Naive thymus-derived CD4-positive, alpha-beta T cell (primary cell): ENCODE measurements around the gene RNF149. TPM values are rescaled to one million over a fixed set of nuclear protein-coding genes. Genes with fewer than 3 reads are reported as not detected.
"Not testable (repeated sequence)": the region's sequence is repeated elsewhere in the genome, so short reads cannot be mapped to it uniquely, and the experiment has no call there.

ENCODE experiments used
- ATAC-seq: fragments of 150-1000 bp; cut with Tn5 transposase; 2 replicates; pipeline ENCODE4 v1.10.0; 2021; ENCODE audit warnings: mild to moderate bottlenecking, moderate library complexity
- CTCF ChIA-PET: fragments of 350-600 bp; sonication (Branson Sonifier 250); formaldehyde crosslinking; loops from one replicate; lab custom pipeline; 2021; ENCODE audit warnings: antibody characterized with exemption; lab: Charles Lee
- POLR2A ChIA-PET: fragments of 350-600 bp; sonication (Branson Sonifier 250); formaldehyde crosslinking; loops from one replicate; lab custom pipeline; 2021; ENCODE audit warnings: antibody characterized with exemption, inconsistent platforms; lab: Charles Lee
- DNase-seq, 9 donors: peaks; one replicate each; pipeline versions ENCODE4 v3.0.0 to v3.0.0-alpha.2; 2020 to 2022; ENCODE audit warnings: mixed read lengths in 1 of 9
- H3K27ac ChIP-seq: one replicate; pipeline ENCODE4 v1.7.0; 2013; ENCODE audit warnings: mild to moderate bottlenecking, low read depth, low read length, moderate library complexity
- H3K27me3 ChIP-seq, 2 donors: one replicate each; pipeline ENCODE4 v1.7.0; 2013; ENCODE audit warnings: low read length in 2 of 2, mild to moderate bottlenecking in 2 of 2, moderate library complexity in 2 of 2; ENCODE audit not compliant: control insufficient read depth in 2 of 2, insufficient read depth in 2 of 2
- H3K36me3 ChIP-seq, 3 experiments: 1 replicate in 2 of 3; 2 replicates in 1 of 3; pipeline ENCODE4 v1.7.0; 2013; ENCODE audit warnings: low read length in 3 of 3, mild to moderate bottlenecking in 3 of 3, moderate library complexity in 1 of 3; ENCODE audit not compliant: insufficient read depth in 3 of 3, control insufficient read depth in 2 of 3
- H3K4me1 ChIP-seq, 2 donors: one replicate each; pipeline ENCODE4 v1.7.0; 2013; ENCODE audit warnings: low read length in 2 of 2, mild to moderate bottlenecking in 2 of 2, moderate library complexity in 1 of 2; ENCODE audit not compliant: control insufficient read depth in 2 of 2, insufficient read depth in 2 of 2
- H3K4me3 ChIP-seq: 2 replicates; pipeline ENCODE4 v1.7.0; 2013; ENCODE audit warnings: mild to moderate bottlenecking, low read length
- H3K9me3 ChIP-seq, 3 experiments: 1 replicate in 2 of 3; 2 replicates in 1 of 3; pipeline ENCODE4 v1.7.0; 2013; ENCODE audit warnings: low read length in 3 of 3; ENCODE audit not compliant: control insufficient read depth in 2 of 3
- H3K27ac Mint-ChIP-seq, 9 donors: one replicate each; pipeline ENCODE4 v1.8.0; 2020 to 2022; ENCODE audit warnings: mixed read lengths in 9 of 9, mild to moderate bottlenecking in 8 of 9, moderate library complexity in 5 of 9, inconsistent platforms in 2 of 9
- H3K27me3 Mint-ChIP-seq, 5 donors: one replicate each; pipeline ENCODE4 v1.8.0; 2021 to 2022; ENCODE audit warnings: mixed read lengths in 5 of 5, mild to moderate bottlenecking in 1 of 5
- H3K36me3 Mint-ChIP-seq, 5 donors: one replicate each; pipeline ENCODE4 v1.8.0; 2020 to 2022; ENCODE audit warnings: mixed read lengths in 5 of 5, mild to moderate bottlenecking in 3 of 5, inconsistent platforms in 1 of 5
- H3K4me1 Mint-ChIP-seq, 7 donors: one replicate each; pipeline ENCODE4 v1.8.0; 2020 to 2022; ENCODE audit warnings: mixed read lengths in 7 of 7, mild to moderate bottlenecking in 3 of 7, inconsistent platforms in 1 of 7
- H3K4me3 Mint-ChIP-seq, 10 donors: one replicate each; pipeline ENCODE4 v1.8.0; 2020 to 2022; ENCODE audit warnings: mild to moderate bottlenecking in 10 of 10, mixed read lengths in 10 of 10, moderate library complexity in 6 of 10, inconsistent platforms in 2 of 10
- H3K9me3 Mint-ChIP-seq, 11 donors: one replicate each; pipeline ENCODE4 v1.8.0; 2020 to 2022; ENCODE audit warnings: mixed read lengths in 11 of 11, mild to moderate bottlenecking in 4 of 11, inconsistent platforms in 1 of 11, moderate library complexity in 1 of 11
- intact Hi-C, 2 donors: fragments of 100-400 bp; cut with micrococcal nuclease; formaldehyde crosslinking; loops; one replicate each; pipeline ENCODE4 v1.15.1; 2023
- polyA plus RNA-seq, 2 donors: library from polyadenylated mRNA; unstranded; fragments of 300-500 nt; fragmentation: Illumina TruSeq; gene quantifications; one replicate each; pipeline ENCODE4 v1.2.3, GENCODE V29; 2021
- total RNA-seq, 6 experiments: library from RNA in 5 of 6; stranded (reverse) in 5 of 6; gene quantifications; 1 replicate in 5 of 6; 2 replicates in 1 of 6; pipeline ENCODE4 v1.2.3 and lab custom pipeline; 2021 to 2026

Gene RNF149
- total and polyA plus RNA-seq, 7 experiments from 2014 or later = 45.2 to 159 (median 112) TPM

GRCh38 chr2:101354420-101355311 is 46.2 kb upstream of the RNF149 start:
- CTCF ChIA-PET = no interaction called here
- no peaks in the 10 kb centered on the region for H3K9me3 ChIP-seq
- intact Hi-C loops = no loop called here
- H3K4me1 ChIP-seq = no peaks in the 10 kb centered on the region
- POLR2A ChIA-PET = interaction anchor here (0.7 kb wide), 1 partner anchor 20 kb away, joined by 4 read pairs; no protein-coding TSS in a partner anchor
- Mint-ChIP-seq H3K27ac (no peak overlapping the region), H3K4me1 (peaks cover 0 to 23% (median 8%) of the 10 kb centered on the region in 7 donors), H3K36me3 (peaks cover 0 to 2% (median 0%) of the 10 kb centered on the region in 5 donors), H3K4me3 (no peak overlapping the region), H3K27me3 (peaks cover 0 to 16% (median 0%) of the 10 kb centered on the region in 5 donors), H3K9me3 (no peaks in the 10 kb centered on the region)
- H3K36me3 ChIP-seq = no peaks in the 10 kb centered on the region
- no peaks in the 10 kb centered on the region for H3K27me3 ChIP-seq
- no peak overlapping the region for H3K4me3 ChIP-seq
- ATAC-seq (no peak), DNase-seq (no peak)
- no peak overlapping the region for H3K27ac ChIP-seq

- DNase-seq, H3K4me3 Mint-ChIP-seq, H3K36me3 Mint-ChIP-seq, ATAC-seq, H3K36me3 ChIP-seq, intact Hi-C loops, H3K9me3 Mint-ChIP-seq, H3K9me3 ChIP-seq, H3K4me3 ChIP-seq, H3K27ac ChIP-seq, H3K27me3 ChIP-seq, H3K4me1 ChIP-seq, H3K27ac Mint-ChIP-seq: not testable (repeated sequence)
- Mint-ChIP-seq H3K4me1 (peaks cover 0 to 20% (median 8%) of the 10 kb centered on the region in 7 donors), H3K27me3 (peaks cover 0 to 13% (median 0%) of the 10 kb centered on the region in 5 donors)
- ChIA-PET CTCF (interaction anchor here (0.9 kb wide), 1 partner anchor 10 kb away, joined by 3 read pairs; no protein-coding TSS in a partner anchor), POLR2A (interaction anchor here (0.7 kb wide), 1 partner anchor 479 kb away, joined by 4 read pairs; no protein-coding TSS in a partner anchor)
These were observed 44.1 kb upstream of the RNF149 start for GRCh38 chr2:101352631-101353030.

- H3K4me1 Mint-ChIP-seq = peaks cover 0 to 15% (median 8%) of the 10 kb centered on the region in 7 donors
- Histone ChIP-seq H3K36me3 (no peaks in the 10 kb centered on the region), H3K4me1 (no peaks in the 10 kb centered on the region), H3K27ac (no peak overlapping the region), H3K4me3 (no peak overlapping the region), H3K27me3 (no peaks in the 10 kb centered on the region), H3K9me3 (no peaks in the 10 kb centered on the region)
- no peak overlapping the region for H3K4me3 Mint-ChIP-seq
- peaks cover 0 to 19% (median 0%) of the 10 kb centered on the region in 5 donors for H3K27me3 Mint-ChIP-seq
- POLR2A ChIA-PET = interaction anchor here (0.6 kb wide), 1 partner anchor 11 kb away, joined by 3 read pairs; no protein-coding TSS in a partner anchor
- CTCF ChIA-PET = interaction anchor here (1.0 to 1.3 kb wide), 3 partner anchors 8 to 35 kb away, joined by 3 to 4 read pairs (median 4); no protein-coding TSS in a partner anchor
- H3K27ac Mint-ChIP-seq = no peak overlapping the region
- ATAC-seq (no peak), DNase-seq (no peak)
- intact Hi-C loops = no loop called here
- H3K9me3 Mint-ChIP-seq = no peaks in the 10 kb centered on the region
- no peaks in the 10 kb centered on the region for H3K36me3 Mint-ChIP-seq
These were observed 42.7 kb upstream of the RNF149 start for GRCh38 chr2:101351207-101351606.

- H3K4me3 Mint-ChIP-seq = no peak overlapping the region
- intact Hi-C loops = loop anchor here in 1 of 2 donors (10.0 kb wide), 1 partner anchor 1095 kb away; no protein-coding TSS in a partner anchor
- peak; percentile 54 for ATAC-seq
These were observed 41.6 kb upstream of the RNF149 start for GRCh38 chr2:101349893-101350662.

GRCh38 chr2:101348883-101349282 is 40.4 kb upstream of the RNF149 start:
- intact Hi-C loops = loop anchor here in 1 of 2 donors (10.0 kb wide), 1 partner anchor 1096 kb away; no protein-coding TSS in a partner anchor
- Histone ChIP-seq H3K27ac (no peak overlapping the region), H3K9me3 (no peaks in the 10 kb centered on the region), H3K27me3 (no peaks in the 10 kb centered on the region), H3K36me3 (no peaks in the 10 kb centered on the region), H3K4me1 (no peaks in the 10 kb centered on the region), H3K4me3 (no peak overlapping the region)
- H3K4me3 Mint-ChIP-seq = no peak overlapping the region
- peaks cover 0 to 20% (median 0%) of the 10 kb centered on the region in 5 donors for H3K27me3 Mint-ChIP-seq
- H3K4me1 Mint-ChIP-seq = peaks cover 0 to 15% (median 8%) of the 10 kb centered on the region in 7 donors
- CTCF ChIA-PET = interaction anchor here (0.6 to 1.4 kb wide), 4 partner anchors 38 to 482 kb away, joined by 3 to 4 read pairs (median 3); partner anchors contain the start of gene CREG2
- H3K36me3 Mint-ChIP-seq = no peaks in the 10 kb centered on the region
- ATAC-seq = no peak
- no peak for DNase-seq
- POLR2A ChIA-PET = interaction anchor here (0.6 kb wide), 2 partner anchors 407 to 901 kb away, joined by 3 read pairs; no protein-coding TSS in a partner anchor
- H3K9me3 Mint-ChIP-seq = no peaks in the 10 kb centered on the region
- H3K27ac Mint-ChIP-seq = no peak overlapping the region

More at GRCh38 chr2:101349893-101350662, 41.6 kb upstream of the RNF149 start:
- Histone ChIP-seq H3K27me3 (no peaks in the 10 kb centered on the region), H3K4me1 (no peaks in the 10 kb centered on the region), H3K36me3 (no peaks in the 10 kb centered on the region), H3K9me3 (no peaks in the 10 kb centered on the region), H3K27ac (no peak overlapping the region), H3K4me3 (no peak overlapping the region)
- Mint-ChIP-seq H3K27me3 (peaks cover 0 to 19% (median 0%) of the 10 kb centered on the region in 5 donors), H3K9me3 (no peaks in the 10 kb centered on the region), H3K27ac (no peak overlapping the region), H3K36me3 (no peaks in the 10 kb centered on the region), H3K4me1 (peaks cover 0 to 15% (median 8%) of the 10 kb centered on the region in 7 donors)
- CTCF ChIA-PET = interaction anchor here (0.5 to 1.4 kb wide), 6 partner anchors 9 to 481 kb away, joined by 3 to 7 read pairs (median 3); no protein-coding TSS in a partner anchor
- POLR2A ChIA-PET = no interaction called here
- peak in 4 of 9 donors; percentile 7 to 31 (median 16) for DNase-seq

GRCh38 chr2:101346909-101347308 is 38.4 kb upstream of the RNF149 start:
- Histone ChIP-seq H3K36me3 (no peaks in the 10 kb centered on the region), H3K4me1 (peaks cover 3 to 6% of the 10 kb centered on the region in 2 donors), H3K9me3 (no peaks in the 10 kb centered on the region), H3K4me3 (no peak overlapping the region), H3K27ac (no peak overlapping the region), H3K27me3 (no peaks in the 10 kb centered on the region)
- Mint-ChIP-seq H3K9me3 (no peaks in the 10 kb centered on the region), H3K27ac (no peak overlapping the region), H3K36me3 (no peaks in the 10 kb centered on the region), H3K4me1 (peaks cover 8 to 21% (median 20%) of the 10 kb centered on the region in 7 donors), H3K4me3 (no peak overlapping the region), H3K27me3 (peaks cover 0 to 11% (median 0%) of the 10 kb centered on the region in 5 donors)
- ATAC-seq (no peak), DNase-seq (no peak)
- ChIA-PET CTCF (interaction anchor here (1.2 to 1.9 kb wide), 3 partner anchors 14 to 40 kb away, joined by 3 to 8 read pairs (median 4); partner anchors contain the start of gene CREG2), POLR2A (no interaction called here)
- intact Hi-C loops = loop anchor here in 1 of 2 donors (10.0 kb wide), 1 partner anchor 1098 kb away; no protein-coding TSS in a partner anchor
